Left renal cortex interstitium (tissue), 4 donors: Measurements from ENCODE around the gene DLGAP1. TPM values are rescaled to one million over a fixed set of nuclear protein-coding genes. Genes with fewer than 3 reads are reported as not detected.
"Not testable (repeated sequence)": the region's sequence is repeated elsewhere in the genome, so short reads cannot be mapped to it uniquely, and the experiment has no call there.

Experiments used
- DNase-seq, 4 donors: peaks; one replicate each; pipeline ENCODE4 v3.0.0-alpha.2; 2013; ENCODE audit warnings: low read depth in 4 of 4, low spot score in 2 of 4, missing footprints in 1 of 4
- polyA plus RNA-seq, 4 donors: library from polyadenylated mRNA; unstranded; fragments of 120-200 nt; gene quantifications; one replicate each; pipeline ENCODE4 v1.2.1, GENCODE V29; 2013; ENCODE audit not compliant: insufficient read length in 4 of 4

Gene DLGAP1
- polyA plus RNA-seq, 4 donors: 4.1 to 5.3 (median 4.9) TPM

GRCh38 chr18:3603421-3604234 lies 851.5 kb downstream of the DLGAP1 start:
- DNase-seq: no peak

- not testable (repeated sequence) for DNase-seq
Observed at GRCh38 chr18:3601106-3601755, 853.9 kb downstream of the DLGAP1 start.

- DNase-seq: no peak
Observed at GRCh38 chr18:3599861-3600260, 855.2 kb downstream of the DLGAP1 start.

- no peak for DNase-seq
Observed at GRCh38 chr18:3599195-3599594, 855.9 kb downstream of the DLGAP1 start.

- DNase-seq: no peak
Observed at GRCh38 chr18:3598581-3598980, 856.5 kb downstream of the DLGAP1 start.

- DNase-seq: no peak
Observed at GRCh38 chr18:3597409-3598357, 857.4 kb downstream of the DLGAP1 start.

- DNase-seq: no peak
Observed at GRCh38 chr18:3596637-3597384, 858.3 kb downstream of the DLGAP1 start.

- no peak for DNase-seq
Observed at GRCh38 chr18:3596324-3596636, 858.8 kb downstream of the DLGAP1 start.

GRCh38 chr18:3595369-3596273 lies 859.5 kb downstream of the DLGAP1 start:
- DNase-seq: peak in 1 of 4 donors; percentile 61

GRCh38 chr18:3594760-3595368 lies 860.2 kb downstream of the DLGAP1 start:
- DNase-seq: no peak

GRCh38 chr18:3593904-3594759 lies 861.0 kb downstream of the DLGAP1 start:
- peak; percentile 85 to 97 (median 92) for DNase-seq

GRCh38 chr18:3593381-3593903 lies 861.7 kb downstream of the DLGAP1 start:
- no peak for DNase-seq

- no peak for DNase-seq
Observed at GRCh38 chr18:3592864-3593263, 862.2 kb downstream of the DLGAP1 start.

GRCh38 chr18:3590096-3590630 lies 864.9 kb downstream of the DLGAP1 start:
- DNase-seq: no peak

GRCh38 chr18:3585656-3586509 lies 869.2 kb downstream of the DLGAP1 start:
- DNase-seq: no peak

- DNase-seq: no peak
Observed at GRCh38 chr18:3584897-3585460, 870.1 kb downstream of the DLGAP1 start.
